GM21825 (cell line): ENCODE measurements around the gene FRY.
"Not testable (repeated sequence)": the region's sequence is repeated elsewhere in the genome, so short reads cannot be mapped to it uniquely, and the experiment has no call there.

ENCODE experiments used
- ATAC-seq: cut with Tn5 transposase; IDR thresholded peaks from one replicate; pipeline ENCODE4 v1.9.1; 2021; ENCODE audit warnings: mild to moderate bottlenecking, moderate library complexity; ENCODE audit not compliant: unreplicated experiment

The FRY gene

GRCh38 chr13:32031025-32031814 lies at the start of gene FRY:
TSS of gene FRY (plus strand) at chr13:32031774. CDS start at chr13:32031796, 22 bp downstream.
- peak; percentile 75 for ATAC-seq

- no peak for ATAC-seq
These were observed 49.5 kb upstream of the FRY start for GRCh38 chr13:31982124-31982523.

- no peak for ATAC-seq
These were observed 49.0 kb upstream of the FRY start for GRCh38 chr13:31982540-31982939.

- ATAC-seq, result not testable (repeated sequence)
These were observed 47.9 kb upstream of the FRY start for GRCh38 chr13:31983696-31984095.

GRCh38 chr13:31984388-31984787 lies 47.2 kb upstream of the FRY start:
- ATAC-seq, result not testable (repeated sequence)

- no peak for ATAC-seq
These were observed 44.7 kb upstream of the FRY start for GRCh38 chr13:31986676-31987470.

GRCh38 chr13:31987535-31988170 lies 43.9 kb upstream of the FRY start:
- no peak for ATAC-seq

GRCh38 chr13:31994367-31994766 lies 37.2 kb upstream of the FRY start:
- not testable (repeated sequence) for ATAC-seq

- no peak for ATAC-seq
These were observed 35.0 kb upstream of the FRY start for GRCh38 chr13:31996601-31997000.

- no peak for ATAC-seq
These were observed 33.9 kb upstream of the FRY start for GRCh38 chr13:31997641-31998040.

- ATAC-seq, result no peak
These were observed 33.4 kb upstream of the FRY start for GRCh38 chr13:31998131-31998530.

- not testable (repeated sequence) for ATAC-seq
These were observed 30.8 kb upstream of the FRY start for GRCh38 chr13:32000754-32001153.

- ATAC-seq, result peak; percentile 80
These were observed 30.3 kb upstream of the FRY start for GRCh38 chr13:32001154-32001768.

GRCh38 chr13:32001769-32002168 lies 29.8 kb upstream of the FRY start:
- ATAC-seq, result no peak

GRCh38 chr13:32002873-32003272 lies 28.7 kb upstream of the FRY start:
- ATAC-seq, result no peak

- no peak for ATAC-seq
These were observed 24.1 kb upstream of the FRY start for GRCh38 chr13:32007494-32007893.

GRCh38 chr13:32008518-32009175 lies 22.9 kb upstream of the FRY start:
- no peak for ATAC-seq

- ATAC-seq, result no peak
These were observed 22.2 kb upstream of the FRY start for GRCh38 chr13:32009362-32009761.

- no peak for ATAC-seq
These were observed 21.4 kb upstream of the FRY start for GRCh38 chr13:32010136-32010535.

- ATAC-seq, result no peak
These were observed 19.6 kb upstream of the FRY start for GRCh38 chr13:32011971-32012370.

GRCh38 chr13:32013181-32013580 lies 18.4 kb upstream of the FRY start:
- no peak for ATAC-seq
